ENCODE measurements around the gene ITPR1.

Gene ITPR1

GRCh38 chr3:4509983-4510755 lies 17.0 kb downstream of the ITPR1 start:
- no peak for DNase-seq (ENCODE audit: low spot score)

GRCh38 chr3:4511491-4512262 lies 18.5 kb downstream of the ITPR1 start:
- DNase-seq (ENCODE audit: low spot score), result no peak

- DNase-seq (ENCODE audit: low spot score), result no peak
Observed at GRCh38 chr3:4512895-4513616, 19.9 kb downstream of the ITPR1 start.

GRCh38 chr3:4514321-4514720 lies 21.2 kb downstream of the ITPR1 start:
- no peak for DNase-seq (ENCODE audit: low spot score)

- no peak for DNase-seq (ENCODE audit: low spot score)
Observed at GRCh38 chr3:4514916-4515315, 21.8 kb downstream of the ITPR1 start.

- no peak for DNase-seq (ENCODE audit: low spot score)
Observed at GRCh38 chr3:4515916-4516579, 22.9 kb downstream of the ITPR1 start.

GRCh38 chr3:4517093-4517492 lies 23.9 kb downstream of the ITPR1 start:
- no peak for DNase-seq (ENCODE audit: low spot score)

- DNase-seq (ENCODE audit: low spot score), result no peak
Observed at GRCh38 chr3:4517643-4518311, 24.6 kb downstream of the ITPR1 start.

GRCh38 chr3:4520033-4520816 lies 27.1 kb downstream of the ITPR1 start:
- no peak for DNase-seq (ENCODE audit: low spot score)

GRCh38 chr3:4522947-4523346 lies 29.8 kb downstream of the ITPR1 start:
- DNase-seq (ENCODE audit: low spot score), result no peak

GRCh38 chr3:4523710-4524698 lies 30.9 kb downstream of the ITPR1 start:
- DNase-seq (ENCODE audit: low spot score), result no peak

- DNase-seq (ENCODE audit: low spot score), result no peak
Observed at GRCh38 chr3:4525560-4526223, 32.5 kb downstream of the ITPR1 start.

GRCh38 chr3:4528320-4528719 lies 35.2 kb downstream of the ITPR1 start:
- no peak for DNase-seq (ENCODE audit: low spot score)

GRCh38 chr3:4528819-4529600 lies 35.9 kb downstream of the ITPR1 start:
- DNase-seq (ENCODE audit: low spot score), result no peak

GRCh38 chr3:4529876-4530588 lies 36.9 kb downstream of the ITPR1 start:
- DNase-seq (ENCODE audit: low spot score), result no peak

- DNase-seq (ENCODE audit: low spot score), result no peak
Observed at GRCh38 chr3:4531478-4532025, 38.4 kb downstream of the ITPR1 start.

GRCh38 chr3:4532535-4533112 lies 39.5 kb downstream of the ITPR1 start:
- DNase-seq (ENCODE audit: low spot score), result no peak
